H1 (cell line): ENCODE results near the gene RADX. TPM values are rescaled to one million over a fixed set of nuclear protein-coding genes. Genes with fewer than 3 reads are reported as not detected.

Experiments used
- CTCF ChIA-PET: fragments of 300-600 bp; sonication (Branson Sonifier 250); formaldehyde crosslinking; loops from one replicate; lab custom pipeline; 2021; ENCODE audit not compliant: partially characterized antibody; lab: Charles Lee
- POLR2A ChIA-PET: fragments of 300-600 bp; sonication (Branson Sonifier 250); formaldehyde crosslinking; loops from one replicate; lab custom pipeline; 2021; ENCODE audit warnings: inconsistent platforms; ENCODE audit not compliant: partially characterized antibody; lab: Charles Lee
- DNase-seq, 2 experiments: peaks; one replicate each; pipeline versions ENCODE4 v3.0.0 to v3.0.0-alpha.2; 2010 to 2022; ENCODE audit warnings: low spot score in 2 of 2, low read depth in 1 of 2, mixed read lengths in 1 of 2
- FAIRE-seq: peaks from 2 replicates; lab custom pipeline; 2011; peaks lifted over from hg19 to GRCh38; lab: Jason Lieb, UNC
- H2AFZ ChIP-seq: 2 replicates; pipeline ENCODE4 v1.8.1; 2012; ENCODE audit warnings: low read length, inconsistent platforms
- H2AK5ac ChIP-seq: 2 replicates; pipeline ENCODE4 v1.6.1; 2013; ENCODE audit warnings: low read depth, low read length
- H2BK120ac ChIP-seq: replicated peaks from 2 replicates; pipeline ENCODE3; 2013; ENCODE audit warnings: low read depth, low read length, inconsistent platforms
- H2BK12ac ChIP-seq: 2 replicates; pipeline ENCODE4 v1.6.1; 2013; ENCODE audit warnings: low read depth, low read length
- H2BK15ac ChIP-seq: 2 replicates; pipeline ENCODE4 v1.6.1; 2013; ENCODE audit warnings: low read length
- H2BK20ac ChIP-seq: 2 replicates; pipeline ENCODE4 v1.6.1; 2013; ENCODE audit warnings: low read length
- H2BK5ac ChIP-seq: 2 replicates; pipeline ENCODE4 v1.6.1; 2013; ENCODE audit warnings: low read depth, low read length
- H3K14ac ChIP-seq: 2 replicates; pipeline ENCODE4 v1.6.1; 2013; ENCODE audit warnings: inconsistent platforms; ENCODE audit not compliant: insufficient read length
- H3K18ac ChIP-seq: 2 replicates; pipeline ENCODE4 v1.6.1; 2013; ENCODE audit warnings: low read length; ENCODE audit errors: extremely low read depth
- H3K23ac ChIP-seq: 2 replicates; pipeline ENCODE4 v1.6.1; 2013; ENCODE audit warnings: inconsistent platforms; ENCODE audit not compliant: insufficient read length
- H3K23me2 ChIP-seq: 2 replicates; pipeline ENCODE4 v1.6.1; 2013; ENCODE audit warnings: low read depth, low read length
- H3K27ac ChIP-seq: 2 replicates; pipeline ENCODE4 v1.6.1; 2011; ENCODE audit warnings: low read depth, low read length, inconsistent platforms
- H3K27me3 ChIP-seq, 4 experiments: replicated peaks in 1 of 4; 1 replicate in 1 of 4; 2 replicates in 3 of 4; pipeline versions ENCODE4 v1.6.1 to v1.8.1; 2011 to 2013; ENCODE audit warnings: low read length in 3 of 4, mild to moderate bottlenecking in 3 of 4, inconsistent platforms in 2 of 4, mixed read lengths in 2 of 4, moderate library complexity in 1 of 4; ENCODE audit not compliant: control insufficient read depth in 3 of 4, insufficient read depth in 3 of 4; ENCODE audit errors: extremely low read depth in 1 of 4
- H3K36me3 ChIP-seq, 4 experiments: 2 replicates each; pipeline versions ENCODE4 v1.6.1 to v1.8.1; 2011 to 2013; ENCODE audit warnings: mild to moderate bottlenecking in 4 of 4, low read length in 3 of 4, moderate library complexity in 2 of 4, control low read depth in 1 of 4, inconsistent platforms in 1 of 4; ENCODE audit not compliant: insufficient read depth in 4 of 4, control insufficient read depth in 2 of 4
- H3K4ac ChIP-seq: replicated peaks from 2 replicates; pipeline ENCODE3; 2013; ENCODE audit warnings: low read length, low read depth, mixed read lengths, inconsistent platforms; ENCODE audit not compliant: insufficient read length
- H3K4me1 ChIP-seq, 4 experiments: replicated peaks in 1 of 4; 1 replicate in 1 of 4; 2 replicates in 3 of 4; pipeline versions ENCODE4 v1.6.1 to v1.8.1; 2011 to 2013; ENCODE audit warnings: low read length in 3 of 4, inconsistent platforms in 2 of 4, mixed read lengths in 1 of 4; ENCODE audit not compliant: insufficient read depth in 4 of 4, control insufficient read depth in 3 of 4
- H3K4me2 ChIP-seq, 2 experiments: 2 replicates each; pipeline versions ENCODE4 v1.6.1 to v1.8.1; 2011 to 2013; ENCODE audit warnings: low read depth in 2 of 2, low read length in 2 of 2, control low read depth in 1 of 2, inconsistent platforms in 1 of 2, mild to moderate bottlenecking in 1 of 2; ENCODE audit not compliant: insufficient read depth in 1 of 2
- H3K4me3 ChIP-seq, 4 experiments: fragments of 200-600, 300-600 bp in 1 of 4; sonication (generic), shearing (Covaris generic), sonication (Bioruptor Twin) in 1 of 4; 2 replicates each; pipeline versions ENCODE4 v1.5.1 to v1.8.1; 2011 to 2016; ENCODE audit warnings: low read length in 4 of 4, low read depth in 3 of 4, control low read depth in 2 of 4, inconsistent platforms in 2 of 4, mild to moderate bottlenecking in 2 of 4, mixed read lengths in 1 of 4, moderate library complexity in 1 of 4; ENCODE audit not compliant: insufficient read depth in 2 of 4; ENCODE audit errors: extremely low read depth in 1 of 4
- H3K56ac ChIP-seq: replicated peaks from 2 replicates; pipeline ENCODE3; 2013; ENCODE audit warnings: low read depth, mild to moderate bottlenecking, mixed read lengths, low read length, inconsistent platforms; ENCODE audit not compliant: insufficient read length
- H3K79me1 ChIP-seq: 2 replicates; pipeline ENCODE4 v1.6.1; 2013; ENCODE audit warnings: low read depth, low read length, control low read depth
- H3K79me2 ChIP-seq, 2 experiments: 2 replicates each; pipeline versions ENCODE4 v1.6.1 to v1.8.1; 2012 to 2013; ENCODE audit warnings: low read length in 2 of 2, mild to moderate bottlenecking in 2 of 2, inconsistent platforms in 1 of 2; ENCODE audit not compliant: insufficient read depth in 2 of 2, control insufficient read depth in 1 of 2
- H3K9ac ChIP-seq, 4 experiments: replicated peaks in 1 of 4; 1 replicate in 1 of 4; 2 replicates in 3 of 4; pipeline versions ENCODE4 v1.6.1 to v1.8.1; 2011 to 2013; ENCODE audit warnings: low read depth in 3 of 4, low read length in 3 of 4, control low read depth in 2 of 4, mild to moderate bottlenecking in 2 of 4, moderate library complexity in 2 of 4, inconsistent platforms in 1 of 4; ENCODE audit errors: extremely low read depth in 1 of 4
- H3K9me3 ChIP-seq, 2 experiments: 2 replicates each; pipeline versions ENCODE4 v1.6.1 to v1.8.1; 2012 to 2013; ENCODE audit warnings: mild to moderate bottlenecking in 2 of 2, moderate library complexity in 2 of 2, control low read depth in 1 of 2, inconsistent platforms in 1 of 2, low read depth in 1 of 2, low read length in 1 of 2, mixed read lengths in 1 of 2; ENCODE audit not compliant: insufficient read depth in 2 of 2
- H4K20me1 ChIP-seq, 2 experiments: replicated peaks in 1 of 2; 2 replicates each; pipeline versions ENCODE3 to v1.8.1; 2011 to 2013; ENCODE audit warnings: inconsistent platforms in 2 of 2, low read length in 2 of 2, mild to moderate bottlenecking in 1 of 2; ENCODE audit not compliant: insufficient read depth in 2 of 2, control insufficient read depth in 1 of 2
- H4K5ac ChIP-seq: 2 replicates; pipeline ENCODE4 v1.6.1; 2013; ENCODE audit warnings: low read length, low read depth, mixed read lengths, inconsistent platforms; ENCODE audit not compliant: insufficient read length
- H4K8ac ChIP-seq: 2 replicates; pipeline ENCODE4 v1.8.0; 2013; ENCODE audit warnings: mild to moderate bottlenecking, moderate library complexity, low read length, inconsistent platforms; ENCODE audit not compliant: insufficient read depth; ENCODE audit errors: extremely low read depth
- H4K91ac ChIP-seq: replicated peaks from 2 replicates; pipeline ENCODE3; 2013; ENCODE audit warnings: low read length, mixed read lengths, inconsistent platforms; ENCODE audit not compliant: insufficient read length
- ASH2L ChIP-seq: fragments of 200-600, 300-600 bp; sonication (generic); IDR thresholded peaks from one replicate; pipeline ENCODE4 v1.7.1; 2017; ENCODE audit warnings: low read length
- CBX8 ChIP-seq: fragments of 300-800, 300-1000 bp; sonication (generic); IDR thresholded peaks from 2 replicates; pipeline ENCODE4 v1.7.1; 2016; ENCODE audit warnings: low read depth, low read length, borderline replicate concordance
- CHD1 ChIP-seq: IDR thresholded peaks from 2 replicates; pipeline ENCODE4 v1.6.1; 2012; ENCODE audit warnings: low read depth, low read length, improper control_type of control experiment
- CTBP2 ChIP-seq: IDR thresholded peaks from 2 replicates; pipeline ENCODE4 v1.7.0; 2011; ENCODE audit warnings: borderline replicate concordance, mild to moderate bottlenecking, moderate library complexity, mixed read lengths, low read length; ENCODE audit not compliant: insufficient read depth, insufficient read length
- EZH2 ChIP-seq: fragments of 200-600 bp; sonication (generic); IDR thresholded peaks from 2 replicates; pipeline ENCODE4 v1.7.1; 2012; ENCODE audit warnings: low read depth, mild to moderate bottlenecking, moderate library complexity, low read length, inconsistent platforms; ENCODE audit not compliant: severe bottlenecking
- KDM1A ChIP-seq: fragments of 200-600, 300-600 bp; sonication (generic); IDR thresholded peaks from 2 replicates; pipeline ENCODE4 v1.7.1; 2016; ENCODE audit warnings: mild to moderate bottlenecking, low read length, borderline replicate concordance
- MAFK ChIP-seq: IDR thresholded peaks from 2 replicates; pipeline ENCODE4 v1.6.1; 2012; ENCODE audit warnings: low read depth, mild to moderate bottlenecking, improper control_type of control experiment, low read length
- SIN3A ChIP-seq, 2 experiments: IDR thresholded peaks in 1 of 2; conservative IDR thresholded peaks in 1 of 2; 2 replicates each; pipeline ENCODE4 v1.6.1; 2011 to 2012; ENCODE audit warnings: low read length in 2 of 2, improper control_type of control experiment in 1 of 2, low read depth in 1 of 2, mild to moderate bottlenecking in 1 of 2
- SIRT6 ChIP-seq: IDR thresholded peaks from one replicate; pipeline ENCODE4 v1.7.1; 2012; ENCODE audit warnings: low read length, inconsistent platforms
- SIX5 ChIP-seq: IDR thresholded peaks from 2 replicates; pipeline ENCODE4 v1.6.1; 2011; ENCODE audit warnings: mild to moderate bottlenecking, low read depth, low read length
- WGBS, 2 experiments: shearing (Covaris generic) in 1 of 2; methylation state at CpG; one replicate each; pipeline versions ENCODE4 v1.1.6 to v1.1.7; 2013 to 2015; ENCODE audit warnings: low lambda C conversion rate in 2 of 2, mixed read lengths in 2 of 2, inconsistent platforms in 1 of 2, low coverage in 1 of 2, missing lambda C conversion rate in 1 of 2; ENCODE audit not compliant: insufficient replicate concordance in 2 of 2, insufficient coverage in 1 of 2, insufficient read length in 1 of 2; ENCODE audit errors: extremely low coverage in 1 of 2, missing lambda C conversion rate in 1 of 2; 5-methylcytosine and 5-hydroxymethylcytosine counted together
- polyA plus RNA-seq, 7 experiments: library from polyadenylated mRNA; depleted of rRNA in 3 of 7; stranded (reverse) in 5 of 7; unstranded in 2 of 7; fragments of >200 nt in 5 of 7; fragments of 200-250 nt in 2 of 7; gene quantifications; 1 replicate in 5 of 7; 2 replicates in 1 of 7; 4 replicates in 1 of 7; pipeline versions ENCODE4 v1.2.1 to v1.2.3, GENCODE V29; 2011 to 2013; ENCODE audit warnings: missing spikeins in 2 of 7, mixed read lengths in 2 of 7
- total RNA-seq: library from RNA; stranded (reverse); fragmentation: NEBNext Ultra II Directional; extraction: Animal tissue kit (Norgen Biotek cat#: 25700); gene quantifications from 2 replicates; pipeline ENCODE4 v1.2.1, GENCODE V29; 2021
- TF ChIP-seq, protein P1 (sequence below): IDR thresholded peaks from 2 replicates; pipeline ENCODE4 v1.6.1; 2012; ENCODE audit warnings: low read length, inconsistent platforms
- TF ChIP-seq, protein P2 (sequence below): IDR thresholded peaks from 2 replicates; pipeline ENCODE4 v1.6.1; 2011; ENCODE audit warnings: low read depth, mild to moderate bottlenecking, low read length; ENCODE audit not compliant: insufficient read depth

The RADX gene
- total and polyA plus RNA-seq, 2 of the 8 experiments (the other 6 are each of a cell fraction or from before 2014, with no cell fraction given) = 1.7 to 4.5 TPM

DNA sequence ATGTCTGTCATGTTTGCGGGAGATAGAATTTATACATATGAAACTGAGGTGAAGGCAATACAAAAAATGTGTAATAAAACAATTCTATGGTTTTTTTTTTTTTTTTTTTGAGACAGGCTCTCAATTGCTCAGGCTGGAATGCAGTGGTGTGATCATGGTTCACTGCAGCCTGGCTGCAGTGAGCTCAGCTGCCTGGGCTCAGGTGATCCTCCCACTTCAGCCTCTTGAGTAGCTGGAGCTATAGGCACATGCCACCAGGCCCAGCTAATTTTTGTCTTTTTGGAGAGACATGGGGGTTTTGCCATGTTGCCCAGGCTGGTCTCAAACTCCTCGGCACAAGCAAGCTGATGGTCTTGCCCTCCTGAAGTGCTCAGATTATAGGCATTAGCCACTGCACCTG, 10.1 kb downstream of the RADX start:
- no peak overlapping the region for H2BK5ac ChIP-seq
- no peaks in the 10 kb centered on the region for H3K36me3 ChIP-seq
- no peaks in the 10 kb centered on the region for H4K20me1 ChIP-seq
- no peak overlapping the region for H3K4me2 ChIP-seq
- DNase-seq = no peak
- no peaks in the 10 kb centered on the region for H3K4me1 ChIP-seq
- H2AFZ ChIP-seq = no peak overlapping the region
- no peak overlapping the region for H3K4me3 ChIP-seq
- no peaks in the 10 kb centered on the region for H3K9me3 ChIP-seq
- WGBS, 2 experiments = 100% methylated on average over 2 of the region's 2 CpGs; no CpG with 5 or more reads in 1 of the 2 experiments
- H3K79me2 ChIP-seq = no peaks in the 10 kb centered on the region
- no peaks in the 10 kb centered on the region for H3K27me3 ChIP-seq
- H3K56ac ChIP-seq = no peak overlapping the region
- FAIRE-seq = no peak
- no peak overlapping the region for H2AK5ac ChIP-seq
- no peak overlapping the region for H3K9ac ChIP-seq
- no peak overlapping the region for H4K5ac ChIP-seq
- no peak overlapping the region for H2BK20ac ChIP-seq
- H3K18ac ChIP-seq = no peak overlapping the region
- ChIA-PET CTCF (interaction anchor here (0.6 kb wide), 1 partner anchor 65 kb away, joined by 3 read pairs; no protein-coding TSS in a partner anchor), POLR2A (no interaction called here)
- no peak overlapping the region for H2BK120ac ChIP-seq
- no peak overlapping the region for H4K8ac ChIP-seq
- no peak overlapping the region for H2BK15ac ChIP-seq
- H3K79me1 ChIP-seq = no peaks in the 10 kb centered on the region
- no peaks in the 10 kb centered on the region for H3K23me2 ChIP-seq
- H3K27ac ChIP-seq = no peak overlapping the region
- no peak overlapping the region for H2BK12ac ChIP-seq
- H3K14ac ChIP-seq = no peak overlapping the region
- H3K23ac ChIP-seq = no peak overlapping the region
- no peak overlapping the region for H3K4ac ChIP-seq
- no peak overlapping the region for H4K91ac ChIP-seq
- TF ChIP-seq ASH2L = no peak
- TF ChIP-seq SIN3A (conservative IDR thresholded peaks at IDR 0.05 in 1 of 2, IDR thresholded peaks at IDR 0.05 in 1 of 2; ENCODE audit: low read depth in 1 of 2, low read length in 2 of 2) = no peak
- no peak for TF ChIP-seq CBX8
- TF ChIP-seq CHD1 = no peak
- TF ChIP-seq, protein P1, sequence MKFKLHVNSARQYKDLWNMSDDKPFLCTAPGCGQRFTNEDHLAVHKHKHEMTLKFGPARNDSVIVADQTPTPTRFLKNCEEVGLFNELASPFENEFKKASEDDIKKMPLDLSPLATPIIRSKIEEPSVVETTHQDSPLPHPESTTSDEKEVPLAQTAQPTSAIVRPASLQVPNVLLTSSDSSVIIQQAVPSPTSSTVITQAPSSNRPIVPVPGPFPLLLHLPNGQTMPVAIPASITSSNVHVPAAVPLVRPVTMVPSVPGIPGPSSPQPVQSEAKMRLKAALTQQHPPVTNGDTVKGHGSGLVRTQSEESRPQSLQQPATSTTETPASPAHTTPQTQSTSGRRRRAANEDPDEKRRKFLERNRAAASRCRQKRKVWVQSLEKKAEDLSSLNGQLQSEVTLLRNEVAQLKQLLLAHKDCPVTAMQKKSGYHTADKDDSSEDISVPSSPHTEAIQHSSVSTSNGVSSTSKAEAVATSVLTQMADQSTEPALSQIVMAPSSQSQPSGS = no peak
- no peak for TF ChIP-seq KDM1A
- TF ChIP-seq, protein P2, sequence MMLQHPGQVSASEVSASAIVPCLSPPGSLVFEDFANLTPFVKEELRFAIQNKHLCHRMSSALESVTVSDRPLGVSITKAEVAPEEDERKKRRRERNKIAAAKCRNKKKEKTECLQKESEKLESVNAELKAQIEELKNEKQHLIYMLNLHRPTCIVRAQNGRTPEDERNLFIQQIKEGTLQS = no peak
- TF ChIP-seq SIRT6 = no peak
- no peak for TF ChIP-seq SIX5
- no peak for TF ChIP-seq CTBP2
- TF ChIP-seq EZH2 = no peak
- TF ChIP-seq MAFK = no peak
